Neuron (in vitro differentiated cells): ENCODE data around the gene ZBTB16.

Experiments used
- H2AFZ ChIP-seq: one replicate; pipeline ENCODE4 v1.6.1; 2013; ENCODE audit warnings: low read depth, mild to moderate bottlenecking, inconsistent platforms, low read length, moderate library complexity
- H3K27me3 ChIP-seq: one replicate; pipeline ENCODE4 v1.6.1; 2013; ENCODE audit warnings: low read length; ENCODE audit not compliant: insufficient read depth
- H3K36me3 ChIP-seq: one replicate; pipeline ENCODE4 v1.6.1; 2013; ENCODE audit warnings: low read length; ENCODE audit not compliant: insufficient read depth
- H3K4me1 ChIP-seq: one replicate; pipeline ENCODE4 v1.6.1; 2013; ENCODE audit warnings: low read length; ENCODE audit not compliant: insufficient read depth
- H3K4me3 ChIP-seq: 2 replicates; pipeline ENCODE4 v1.5.1; 2013; ENCODE audit warnings: mild to moderate bottlenecking, low read length, moderate library complexity
- H3K9me3 ChIP-seq: one replicate; pipeline ENCODE4 v1.6.1; 2013; ENCODE audit warnings: low read length

Gene ZBTB16

DNA sequence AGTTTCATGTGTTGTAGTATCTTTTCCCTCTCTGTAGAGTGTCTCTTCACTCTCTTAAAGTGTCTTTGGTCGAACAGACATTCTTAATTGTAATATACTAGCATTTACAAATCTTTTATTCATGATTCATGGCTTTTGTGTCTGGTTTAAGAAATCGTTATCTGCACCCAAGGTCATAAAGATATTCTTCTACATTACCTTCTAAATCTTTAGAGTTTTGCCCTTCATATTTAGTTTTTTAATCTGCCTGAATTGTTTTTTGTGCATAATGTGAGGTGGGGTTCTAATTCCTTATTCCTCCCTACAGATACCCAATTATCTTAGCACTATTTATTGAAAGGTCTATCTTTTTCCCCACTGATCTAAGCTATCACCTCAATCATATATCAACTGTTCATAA, 227.6 kb downstream of the ZBTB16 start:
- Histone ChIP-seq H3K36me3 (no peaks in the 10 kb centered on the region), H2AFZ (no peak overlapping the region), H3K4me1 (peaks cover under 1% of the 10 kb centered on the region), H3K9me3 (no peaks in the 10 kb centered on the region), H3K4me3 (no peak overlapping the region), H3K27me3 (peaks cover 7% of the 10 kb centered on the region)

DNA sequence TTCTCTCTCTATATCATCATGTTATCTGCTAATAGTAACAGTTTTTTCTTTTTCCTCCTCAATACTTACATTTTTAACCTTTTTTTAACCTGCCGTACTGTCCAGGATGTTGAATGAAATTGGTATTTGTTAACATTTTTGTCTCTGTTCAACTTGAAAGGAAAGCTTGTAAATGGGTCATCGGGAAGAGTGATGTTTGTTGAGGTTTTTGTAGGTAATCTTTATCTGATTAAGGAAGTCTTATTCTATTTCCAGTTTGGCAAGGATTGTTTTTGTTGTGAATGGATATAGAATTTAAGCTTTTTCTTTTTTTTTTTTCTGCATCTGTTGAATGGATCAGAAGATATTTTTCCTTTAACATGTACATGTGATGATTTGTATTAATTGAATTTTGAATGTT, 228.6 kb downstream of the ZBTB16 start:
- Histone ChIP-seq H3K9me3 (no peaks in the 10 kb centered on the region), H3K4me3 (no peak overlapping the region)

GRCh38 chr11:114289779-114290178, 230.3 kb downstream of the ZBTB16 start:
- H3K27me3 ChIP-seq = no peaks in the 10 kb centered on the region
- H3K4me1 ChIP-seq = peaks cover 2% of the 10 kb centered on the region
- H2AFZ ChIP-seq = no peak overlapping the region
- H3K4me3 ChIP-seq = no peak overlapping the region
- no peaks in the 10 kb centered on the region for H3K36me3 ChIP-seq
- no peaks in the 10 kb centered on the region for H3K9me3 ChIP-seq

More for the DNA sequence above, 228.6 kb downstream of the ZBTB16 start:
- no peaks in the 10 kb centered on the region for H3K36me3 ChIP-seq
- no peak overlapping the region for H2AFZ ChIP-seq
- H3K27me3 ChIP-seq = peaks cover 2% of the 10 kb centered on the region
- H3K4me1 ChIP-seq = peaks cover 2% of the 10 kb centered on the region

DNA sequence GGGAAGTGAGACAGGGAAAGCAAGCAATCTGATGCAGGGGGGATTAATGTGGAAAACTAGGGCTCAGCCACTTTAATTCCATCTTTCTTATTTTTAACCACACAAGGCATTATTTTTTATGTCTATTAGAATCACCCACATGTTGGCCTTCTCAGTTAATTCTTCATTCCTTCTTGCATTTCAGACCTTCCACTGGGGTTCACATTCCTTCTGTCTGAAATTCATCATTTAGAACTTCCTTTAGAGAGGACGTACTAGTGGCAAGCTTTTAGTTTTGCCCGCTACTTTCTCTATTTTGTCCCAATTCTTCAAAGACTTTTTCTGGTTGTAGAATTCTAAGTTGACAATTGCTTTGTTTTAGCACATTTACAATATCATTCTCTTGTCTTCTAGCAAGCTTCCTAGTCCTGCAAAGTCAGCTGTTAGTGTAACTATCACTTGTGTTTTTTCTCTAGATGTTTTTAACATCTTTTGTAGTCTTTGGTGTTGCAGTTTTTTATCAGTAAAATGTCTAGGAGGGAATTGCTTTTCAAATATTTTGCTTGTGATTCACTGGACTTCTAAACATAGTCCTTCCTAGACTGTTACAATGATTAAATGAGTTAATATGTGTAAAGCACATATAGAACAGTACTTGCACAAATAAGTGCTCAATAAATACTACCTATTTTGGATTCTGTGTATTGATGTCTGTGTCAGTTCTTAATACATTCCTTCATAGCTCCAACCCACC, 231.2 kb downstream of the ZBTB16 start:
- H3K27me3 ChIP-seq = no peaks in the 10 kb centered on the region
- no peaks in the 10 kb centered on the region for H3K9me3 ChIP-seq
- peaks cover 2% of the 10 kb centered on the region for H3K4me1 ChIP-seq
- H3K4me3 ChIP-seq = no peak overlapping the region
- no peak overlapping the region for H2AFZ ChIP-seq
- no peaks in the 10 kb centered on the region for H3K36me3 ChIP-seq

GRCh38 chr11:114291381-114291780, 231.9 kb downstream of the ZBTB16 start:
- Histone ChIP-seq H3K27me3 (no peaks in the 10 kb centered on the region), H3K4me3 (no peak overlapping the region), H3K4me1 (peaks cover 2% of the 10 kb centered on the region), H3K9me3 (no peaks in the 10 kb centered on the region), H2AFZ (no peak overlapping the region), H3K36me3 (no peaks in the 10 kb centered on the region)

DNA sequence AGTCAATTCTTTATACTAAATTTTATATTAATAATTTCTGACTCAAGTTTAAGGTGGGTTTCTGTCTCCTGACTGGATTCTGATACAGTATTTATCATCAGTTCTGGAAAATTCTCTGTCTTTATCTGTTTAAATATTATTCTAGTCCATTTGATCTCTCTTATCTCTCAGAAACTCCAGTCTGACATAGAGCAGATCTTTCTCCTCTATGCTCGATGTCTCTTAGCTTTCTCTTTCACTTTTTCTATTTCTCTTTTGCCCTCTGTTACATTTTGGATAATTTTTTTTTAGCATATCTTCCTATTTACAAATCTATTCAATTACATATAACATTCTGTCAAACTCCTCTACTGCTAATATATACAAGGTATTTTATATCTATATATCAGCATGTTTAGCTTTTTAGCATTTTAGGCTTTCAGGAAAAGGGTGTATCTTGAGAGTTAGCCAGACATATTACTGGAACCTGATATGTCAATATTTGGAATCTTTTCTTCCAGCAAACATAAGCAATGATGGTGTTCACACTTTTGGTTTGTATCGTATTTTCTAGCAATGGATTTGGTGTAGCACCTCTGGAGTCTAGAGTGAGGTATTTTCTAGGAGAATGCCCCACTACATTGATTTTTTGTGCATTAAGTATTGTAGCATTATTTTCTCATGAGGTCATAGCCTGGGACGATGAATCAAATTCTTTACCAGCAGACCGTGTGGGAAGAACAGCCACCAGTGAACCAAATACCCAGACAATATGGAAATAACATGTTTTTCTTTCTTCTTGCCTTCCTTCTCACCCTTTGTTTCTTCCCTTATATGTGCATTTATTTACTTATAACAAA, 232.6 kb downstream of the ZBTB16 start:
- no peaks in the 10 kb centered on the region for H3K27me3 ChIP-seq
- no peak overlapping the region for H2AFZ ChIP-seq
- H3K4me1 ChIP-seq = peaks cover 2% of the 10 kb centered on the region
- H3K4me3 ChIP-seq = no peak overlapping the region
- H3K36me3 ChIP-seq = no peaks in the 10 kb centered on the region
- H3K9me3 ChIP-seq = no peaks in the 10 kb centered on the region

DNA sequence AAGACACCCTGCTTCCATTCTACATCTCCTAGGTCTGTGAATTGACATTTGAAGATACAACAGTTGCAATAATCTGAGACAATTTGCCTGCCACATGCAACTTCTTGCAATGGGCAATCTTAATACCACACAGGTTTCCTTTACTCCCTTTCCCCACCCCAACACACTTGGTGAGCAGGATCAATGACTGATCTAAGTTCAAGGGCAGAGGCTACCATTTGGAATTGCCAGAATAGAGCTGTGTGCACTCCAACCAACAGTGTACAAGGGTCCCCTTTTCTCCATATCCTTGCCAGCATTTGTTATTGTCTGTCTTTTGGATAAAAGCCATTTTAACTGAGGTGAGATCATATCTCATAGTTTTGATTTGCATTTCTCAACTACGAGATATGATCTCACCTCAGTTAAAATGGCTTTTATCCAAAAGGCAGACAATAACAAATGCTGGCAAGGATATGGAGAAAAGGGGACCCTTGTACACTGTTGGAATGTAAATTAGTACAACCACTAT, 233.7 kb downstream of the ZBTB16 start:
- Histone ChIP-seq H3K9me3 (no peaks in the 10 kb centered on the region), H2AFZ (no peak overlapping the region), H3K4me1 (peaks cover 2% of the 10 kb centered on the region), H3K36me3 (no peaks in the 10 kb centered on the region), H3K4me3 (no peak overlapping the region), H3K27me3 (no peaks in the 10 kb centered on the region)

DNA sequence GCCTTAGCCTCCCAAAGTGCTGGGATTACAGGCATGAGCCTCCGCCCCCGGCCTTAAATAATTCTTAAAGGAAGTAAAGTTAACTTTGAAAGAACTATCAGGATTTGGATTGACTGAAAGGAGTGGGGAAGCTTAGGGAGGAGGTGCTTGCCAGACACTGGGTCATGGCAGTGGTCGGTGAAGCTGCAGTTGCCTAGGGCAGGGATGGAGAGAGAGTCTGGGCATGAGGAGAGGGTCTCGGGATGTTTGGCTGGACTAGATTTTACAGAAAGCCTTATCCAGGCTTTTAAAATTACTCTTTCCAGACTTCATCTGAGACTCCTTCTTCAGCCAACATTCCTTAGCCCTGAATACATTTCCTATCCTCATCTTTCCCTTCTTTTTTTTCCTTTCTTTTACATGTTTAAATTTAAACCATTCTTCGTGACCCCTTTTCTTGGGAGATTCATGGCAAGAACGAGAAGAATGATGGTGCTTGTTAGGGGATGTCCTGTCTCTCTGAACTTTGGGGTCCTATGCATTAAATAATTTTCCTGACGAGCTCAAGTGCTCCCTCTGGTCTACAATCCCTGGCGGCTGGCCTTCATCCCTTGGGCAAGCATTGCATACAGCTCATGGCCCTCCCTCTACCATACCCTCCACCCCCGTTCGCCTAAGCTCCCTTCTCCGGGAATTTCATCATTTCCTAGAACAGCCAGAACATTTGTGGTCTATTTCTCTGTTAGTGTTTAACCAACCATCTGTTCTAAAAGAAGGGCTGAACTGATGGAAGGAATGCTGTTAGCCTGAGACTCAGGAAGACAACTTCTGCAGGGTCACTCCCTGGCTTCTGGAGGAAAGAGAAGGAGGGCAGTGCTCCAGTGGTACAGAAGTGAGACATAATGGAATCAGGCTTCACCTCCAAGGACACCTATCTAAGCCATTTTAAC, 236.4 kb downstream of the ZBTB16 start, which contains the start of gene NNMT:
Gene NNMT (plus strand): TSS at position 724 of the 929 bp plus-strand sequence. CDS start 158 bp downstream, at position 882.
- Histone ChIP-seq H3K36me3 (no peaks in the 10 kb centered on the region), H3K9me3 (no peaks in the 10 kb centered on the region), H2AFZ (no peak within 1 kb of the TSS), H3K27me3 (no peaks in the 10 kb centered on the region), H3K4me3 (no peak within 1 kb of the TSS), H3K4me1 (peaks cover 2% of the 10 kb centered on the region)

- H2AFZ ChIP-seq = no peak overlapping the region
- H3K4me1 ChIP-seq = peaks cover 2% of the 10 kb centered on the region
- no peaks in the 10 kb centered on the region for H3K36me3 ChIP-seq
- no peaks in the 10 kb centered on the region for H3K27me3 ChIP-seq
- H3K9me3 ChIP-seq = no peaks in the 10 kb centered on the region
- H3K4me3 ChIP-seq = no peak overlapping the region
Measured at GRCh38 chr11:114296605-114297372, 237.3 kb downstream of the ZBTB16 start.

- H2AFZ ChIP-seq = no peak overlapping the region
- H3K27me3 ChIP-seq = no peaks in the 10 kb centered on the region
- H3K9me3 ChIP-seq = no peaks in the 10 kb centered on the region
- H3K4me1 ChIP-seq = no peaks in the 10 kb centered on the region
- H3K4me3 ChIP-seq = no peak overlapping the region
- H3K36me3 ChIP-seq = no peaks in the 10 kb centered on the region
Measured at GRCh38 chr11:114297806-114298709, 238.5 kb downstream of the ZBTB16 start.

GRCh38 chr11:114298710-114299109, 239.2 kb downstream of the ZBTB16 start:
- Histone ChIP-seq H3K27me3 (no peaks in the 10 kb centered on the region), H2AFZ (no peak overlapping the region), H3K4me1 (no peaks in the 10 kb centered on the region), H3K36me3 (no peaks in the 10 kb centered on the region), H3K4me3 (no peak overlapping the region), H3K9me3 (no peaks in the 10 kb centered on the region)
